GM21737 (cell line): ENCODE results near the gene PPP2CA.
"Not testable (repeated sequence)": the region's sequence is repeated elsewhere in the genome, so short reads cannot be mapped to it uniquely, and the experiment has no call there.

Experiments used
- ATAC-seq: cut with Tn5 transposase; IDR thresholded peaks from one replicate; pipeline ENCODE4 v1.9.1; 2021; ENCODE audit warnings: mild to moderate bottlenecking, moderate library complexity; ENCODE audit not compliant: unreplicated experiment

Gene PPP2CA

DNA sequence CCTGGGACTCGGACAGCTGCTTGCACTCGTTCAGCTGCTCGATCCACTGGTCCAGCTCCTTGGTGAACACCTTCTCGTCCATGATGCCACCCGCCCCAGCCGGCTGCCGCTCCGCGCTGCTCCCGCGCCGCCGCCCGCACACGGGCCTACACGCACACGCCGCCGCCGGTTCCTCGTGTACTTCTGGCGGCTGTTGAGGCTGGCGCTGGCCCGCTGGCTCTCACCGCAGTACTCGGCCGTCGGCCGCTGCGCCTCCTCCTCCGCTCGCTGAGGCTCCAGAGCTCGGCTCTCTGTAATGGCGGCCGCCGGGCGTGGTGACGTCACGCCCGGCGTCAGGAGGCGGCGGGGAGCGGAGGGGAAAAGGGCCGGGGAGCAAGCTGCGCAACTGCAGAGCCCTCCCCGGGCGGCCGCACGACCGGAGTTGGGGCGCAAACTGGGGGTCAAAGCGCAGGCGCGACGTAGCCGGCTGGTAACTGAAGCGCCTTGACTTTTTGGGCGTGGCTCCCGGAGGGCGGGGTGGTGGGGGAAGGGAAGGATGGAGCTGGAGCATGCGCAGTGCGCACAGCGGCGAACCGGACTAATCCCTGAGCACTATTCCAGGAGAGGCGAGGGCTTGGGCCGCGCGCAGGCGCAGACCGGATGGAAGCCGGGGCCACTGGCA, at the start of gene PPP2CA:
TSS of gene PPP2CA (minus strand) at position 294 of the 661 bp plus-strand sequence. CDS start at position 82, 212 bp downstream.
- peak; percentile 80 for ATAC-seq

DNA sequence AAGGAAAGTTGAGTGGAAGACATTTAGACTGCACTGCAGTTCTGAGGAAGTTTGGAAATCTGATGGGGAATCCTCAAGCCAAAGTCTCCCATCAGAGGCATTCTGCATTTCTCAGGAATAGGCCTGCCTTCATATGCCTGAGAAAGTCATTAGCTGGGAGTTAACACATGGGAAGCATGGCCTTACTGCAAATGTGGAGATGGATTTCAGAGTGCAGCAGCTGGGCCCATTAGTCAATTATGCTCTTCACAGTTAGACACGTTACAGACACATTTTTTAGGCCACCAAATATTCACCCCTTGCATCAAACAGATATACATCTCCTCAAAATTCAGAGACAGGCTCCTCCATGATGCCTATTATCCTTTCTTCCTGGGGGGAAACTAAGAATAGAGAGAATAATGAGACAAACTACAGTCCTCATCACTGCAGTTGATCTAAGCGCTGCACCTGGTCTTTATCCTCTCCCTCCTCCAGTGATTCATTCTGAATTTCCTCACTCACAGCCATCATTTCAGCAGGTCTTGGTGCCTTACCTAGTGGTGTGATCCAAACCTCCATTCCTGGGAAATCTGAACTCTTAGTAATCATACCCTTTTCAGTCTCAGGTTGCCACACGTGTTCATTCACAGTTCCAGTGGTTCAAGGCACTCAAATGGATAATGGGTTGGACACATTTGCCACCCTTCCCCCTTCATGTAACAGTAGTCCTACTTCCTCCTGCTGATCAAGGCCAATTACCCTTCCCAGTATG, 47.9 kb upstream of the PPP2CA start:
- ATAC-seq: no peak

GRCh38 chr5:134271059-134271458, 45.2 kb upstream of the PPP2CA start:
- ATAC-seq: no peak

GRCh38 chr5:134268919-134269318, 43.0 kb upstream of the PPP2CA start:
- no peak for ATAC-seq

DNA sequence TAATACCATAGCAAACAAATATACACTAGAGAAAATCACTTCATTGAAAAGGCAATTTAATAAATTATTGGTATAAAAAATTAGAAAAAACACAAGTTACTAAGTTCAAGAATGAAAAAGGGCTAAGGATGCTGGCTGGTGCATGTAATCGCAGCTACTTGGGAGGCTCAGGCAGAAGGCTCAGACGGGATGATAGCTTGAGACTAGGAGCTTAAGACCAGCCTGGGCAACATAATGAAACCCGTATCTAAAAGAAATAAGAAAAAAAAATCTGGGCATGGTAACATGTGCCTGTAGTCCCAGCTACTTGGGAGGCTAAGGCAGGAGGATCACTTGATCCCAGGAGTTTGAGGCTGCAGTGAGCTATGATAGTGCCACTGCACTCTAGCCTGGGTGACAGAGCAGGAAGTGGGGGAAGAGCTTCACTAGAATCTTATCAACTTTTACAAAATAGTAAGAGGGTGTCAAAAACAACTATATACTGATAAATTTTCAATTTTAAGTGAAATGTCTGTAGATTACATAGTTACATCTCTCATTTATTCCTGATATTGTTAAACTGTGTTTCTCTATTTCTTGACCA, 42.2 kb upstream of the PPP2CA start:
- ATAC-seq: no peak

DNA sequence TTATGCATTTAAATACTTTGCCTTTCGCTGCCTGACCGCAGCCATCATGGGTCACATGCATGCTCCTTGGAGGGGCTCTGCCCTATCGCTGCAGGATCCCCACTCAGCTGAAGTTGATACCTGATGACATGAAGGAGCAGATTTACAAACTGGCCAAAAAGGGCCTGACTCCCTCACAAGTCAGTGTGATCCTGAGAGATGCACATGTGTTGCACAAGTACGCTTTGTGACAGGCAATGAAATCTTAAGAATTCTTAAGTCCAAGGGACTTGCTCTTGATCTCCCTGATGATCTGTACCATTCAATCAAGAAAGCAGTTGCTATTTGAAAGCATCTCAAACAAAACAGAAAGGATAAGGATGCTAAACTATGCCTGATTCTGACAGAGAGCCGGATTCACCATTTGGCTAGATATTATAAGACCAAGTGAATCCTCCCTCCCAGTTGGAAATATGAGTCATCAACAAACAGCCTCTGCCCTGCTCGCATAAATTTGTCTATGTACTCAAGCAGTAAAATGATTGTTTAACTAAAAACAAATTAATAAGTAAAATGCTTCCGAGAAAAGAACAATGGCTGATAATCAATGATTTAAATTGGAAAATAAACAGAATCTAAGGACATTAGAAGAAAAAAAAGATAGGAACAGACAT, 41.6 kb upstream of the PPP2CA start:
- no peak for ATAC-seq

DNA sequence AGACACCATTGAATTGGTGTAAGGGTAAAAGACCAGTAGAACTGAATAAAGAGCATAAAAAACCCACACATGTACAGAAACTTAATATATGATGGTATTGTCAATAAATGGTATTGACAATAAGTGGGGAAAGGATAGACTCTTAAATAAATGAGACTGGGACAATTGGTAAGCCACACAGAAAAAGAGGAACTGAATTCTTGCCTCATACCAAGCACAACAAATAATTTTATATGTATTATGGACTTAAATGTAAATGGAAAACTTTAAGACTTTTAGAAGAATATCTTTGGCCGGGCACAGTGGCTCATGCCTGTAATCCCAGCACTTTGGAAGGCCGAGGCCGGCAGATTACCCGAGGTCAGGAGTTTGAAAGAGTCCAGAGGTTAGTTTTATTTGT, 37.9 kb upstream of the PPP2CA start:
- ATAC-seq: no peak

DNA sequence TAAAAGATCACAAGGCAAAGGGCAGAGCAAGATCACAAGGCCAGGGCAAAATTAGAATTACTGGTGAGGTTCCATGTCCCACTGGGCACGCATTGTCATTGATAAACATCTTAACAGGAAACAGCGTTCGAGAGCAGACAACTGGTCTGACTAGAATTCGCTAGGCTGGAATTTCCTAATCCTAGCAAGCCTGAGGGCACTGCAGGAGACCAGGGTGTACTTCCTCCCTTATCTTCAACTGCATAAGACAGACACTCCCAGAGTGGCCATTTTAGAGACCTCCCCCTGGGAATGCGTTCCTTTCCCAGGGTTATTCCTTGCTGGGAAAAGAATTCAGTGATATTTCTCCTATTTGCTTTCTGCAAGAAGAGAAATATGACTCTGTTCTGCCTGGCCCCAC, 36.8 kb upstream of the PPP2CA start:
- not testable (repeated sequence) for ATAC-seq

GRCh38 chr5:134258896-134259295, 33.0 kb upstream of the PPP2CA start:
- no peak for ATAC-seq

- ATAC-seq: no peak
Measured at GRCh38 chr5:134257176-134257575, 31.3 kb upstream of the PPP2CA start.

GRCh38 chr5:134255418-134256150, 29.7 kb upstream of the PPP2CA start:
- ATAC-seq: no peak

GRCh38 chr5:134253368-134254153, 27.7 kb upstream of the PPP2CA start:
- ATAC-seq: not testable (repeated sequence)

GRCh38 chr5:134252671-134253070, 26.8 kb upstream of the PPP2CA start:
- no peak for ATAC-seq

- ATAC-seq: no peak
Measured at GRCh38 chr5:134250949-134251348, 25.1 kb upstream of the PPP2CA start.

GRCh38 chr5:134249469-134250379, 23.9 kb upstream of the PPP2CA start:
- ATAC-seq: no peak

DNA sequence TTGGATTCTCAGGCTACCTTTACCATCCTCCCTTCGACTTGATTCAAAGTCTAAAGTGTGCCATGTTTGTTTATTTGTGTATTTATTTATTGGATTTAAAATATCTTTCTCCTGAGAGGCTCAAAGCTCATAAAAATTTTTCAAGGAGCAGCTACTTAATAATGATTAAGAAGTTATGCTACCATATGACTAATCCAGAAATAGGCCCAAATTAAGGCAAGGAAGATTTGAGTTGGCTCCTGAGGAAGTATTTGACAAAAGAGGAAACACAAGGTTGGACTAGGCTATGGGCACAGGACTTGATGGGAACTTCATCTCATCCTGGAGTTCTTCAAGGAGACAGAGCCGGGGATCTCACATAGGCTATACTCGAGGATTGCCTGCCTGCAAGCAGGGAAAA, 22.4 kb upstream of the PPP2CA start:
- no peak for ATAC-seq

GRCh38 chr5:134247428-134248224, 21.8 kb upstream of the PPP2CA start:
- no peak for ATAC-seq

- no peak for ATAC-seq
Measured at GRCh38 chr5:134246771-134247427, 21.0 kb upstream of the PPP2CA start.
